GM10847 (cell line): ENCODE results near the gene PTPRN.

Source experiments
- POLR2A ChIP-seq: IDR thresholded peaks from 2 replicates; pipeline ENCODE4 v1.6.1; 2011; ENCODE audit not compliant: insufficient read length; ENCODE audit errors: extremely low read depth

Gene PTPRN

GRCh38 chr2:219325657-219326315 is 16.6 kb upstream of the PTPRN start:
- TF ChIP-seq POLR2A = no peak

- TF ChIP-seq POLR2A = no peak
Observed at GRCh38 chr2:219325136-219325535, 15.9 kb upstream of the PTPRN start.

- no peak for TF ChIP-seq POLR2A
Observed at GRCh38 chr2:219323434-219323833, 14.2 kb upstream of the PTPRN start.

- no peak for TF ChIP-seq POLR2A
Observed at GRCh38 chr2:219314804-219315468, 5.7 kb upstream of the PTPRN start.

- TF ChIP-seq POLR2A = no peak
Observed at GRCh38 chr2:219308142-219309101, 779 bp downstream of the PTPRN start.

- no peak for TF ChIP-seq POLR2A
Observed at GRCh38 chr2:219306047-219306446, 3.2 kb downstream of the PTPRN start.

GRCh38 chr2:219304223-219304622 is 5.0 kb downstream of the PTPRN start:
- no peak for TF ChIP-seq POLR2A

- TF ChIP-seq POLR2A = no peak
Observed at GRCh38 chr2:219302412-219302968, 6.7 kb downstream of the PTPRN start.

GRCh38 chr2:219300022-219300421 is 9.2 kb downstream of the PTPRN start:
- TF ChIP-seq POLR2A = no peak

- no peak for TF ChIP-seq POLR2A
Observed at GRCh38 chr2:219299372-219299760, 9.8 kb downstream of the PTPRN start.

- TF ChIP-seq POLR2A = no peak
Observed at GRCh38 chr2:219298759-219299371, 10.3 kb downstream of the PTPRN start.

GRCh38 chr2:219297766-219298456 is 11.3 kb downstream of the PTPRN start:
- TF ChIP-seq POLR2A = no peak

- TF ChIP-seq POLR2A = no peak
Observed at GRCh38 chr2:219296631-219297391, 12.4 kb downstream of the PTPRN start.

- TF ChIP-seq POLR2A = no peak
Observed at GRCh38 chr2:219296142-219296541, 13.1 kb downstream of the PTPRN start.
